T-helper 9 cell (primary cell): ENCODE measurements around the gene TBC1D16.
"Not testable (repeated sequence)": the region's sequence is repeated elsewhere in the genome, so short reads cannot be mapped to it uniquely, and the experiment has no call there.

ENCODE experiments used
- DNase-seq: peaks from one replicate; pipeline ENCODE4 v3.0.0-alpha.2; 2020

Gene TBC1D16

DNA sequence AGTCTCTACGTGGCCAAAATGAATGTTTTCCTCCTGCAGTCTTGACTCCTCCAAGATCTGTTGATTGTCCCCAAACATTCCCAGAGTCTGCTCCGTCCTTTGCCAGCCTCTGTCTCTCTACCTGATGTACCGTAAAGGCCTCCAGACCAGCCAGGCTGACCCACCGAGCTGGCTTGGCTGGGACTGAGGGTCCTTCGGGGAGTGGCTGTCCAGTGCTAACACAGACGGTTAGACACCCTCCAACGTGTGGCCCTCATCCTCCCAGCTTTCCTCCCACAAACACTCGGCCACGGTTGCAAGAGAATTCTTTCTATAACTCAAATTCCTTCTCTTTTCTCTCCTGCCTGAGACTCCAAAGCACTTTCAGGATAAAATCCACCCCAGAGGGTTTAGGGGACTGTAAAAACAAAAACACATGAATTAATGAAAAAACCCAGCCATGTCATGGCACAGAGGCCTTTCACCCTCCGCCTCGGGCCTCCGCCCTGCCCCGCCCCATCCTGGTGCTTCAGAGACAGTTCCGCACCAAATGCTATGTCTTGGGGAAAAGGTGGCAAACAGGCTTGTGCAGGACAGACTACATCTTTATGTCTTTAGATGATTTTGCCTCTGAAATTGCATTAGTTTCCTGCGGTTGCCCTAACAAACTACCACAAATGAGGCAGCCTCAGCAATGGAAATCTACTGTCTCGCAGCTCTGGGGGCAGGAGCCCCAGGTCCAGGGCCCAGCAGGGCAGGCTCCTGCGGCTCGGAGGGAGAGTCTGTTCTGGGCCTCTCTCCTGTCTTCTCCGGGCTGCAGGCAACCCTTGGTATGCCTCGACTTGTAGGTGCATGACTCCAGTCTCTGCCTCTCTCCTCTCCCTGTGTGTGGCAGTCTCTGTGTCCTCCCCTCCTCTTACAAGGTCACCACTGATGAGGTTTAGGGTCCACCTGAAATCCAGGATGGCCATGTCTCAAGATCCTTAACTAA, 124.0 kb downstream of the TBC1D16 start:
- DNase-seq = no peak

DNA sequence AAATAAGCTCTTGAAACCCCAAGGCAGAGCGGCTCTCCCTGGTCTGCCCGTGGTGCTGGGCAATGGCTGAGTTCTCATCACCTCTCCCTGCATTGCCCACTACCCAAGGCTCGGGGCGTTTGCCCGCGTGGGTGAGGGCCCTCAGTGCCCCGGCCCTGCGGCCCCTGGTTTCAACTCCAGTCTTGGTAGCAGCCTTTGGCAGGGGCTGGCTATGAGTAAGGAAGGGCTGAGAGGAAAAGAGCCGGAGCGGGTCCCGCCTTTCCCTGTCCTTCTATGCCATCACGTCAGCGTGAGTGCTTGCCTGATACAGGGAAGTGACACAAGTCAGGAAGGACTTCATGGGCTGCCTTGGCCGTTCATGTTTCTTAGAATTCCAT, 124.7 kb downstream of the TBC1D16 start:
- DNase-seq = no peak

DNA sequence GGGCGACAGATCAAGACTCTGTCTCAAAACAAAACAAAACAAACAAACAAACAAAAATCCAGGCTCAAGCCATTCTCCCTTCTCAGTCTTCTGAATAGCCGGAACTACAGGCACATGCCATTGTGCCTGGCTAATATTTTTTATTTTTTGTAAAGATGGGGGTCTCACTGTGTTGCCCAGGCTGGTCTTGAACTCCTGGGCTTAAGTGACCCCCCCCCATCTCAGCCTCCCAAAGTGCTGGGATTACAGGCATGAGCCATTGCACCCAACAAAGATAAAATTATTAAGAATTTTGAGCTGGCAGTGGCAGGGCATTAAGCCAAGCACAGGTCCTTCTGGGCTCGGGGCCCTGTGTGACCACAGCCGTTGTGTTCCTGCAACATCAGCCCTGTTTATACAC, 126.6 kb downstream of the TBC1D16 start:
- DNase-seq = no peak

DNA sequence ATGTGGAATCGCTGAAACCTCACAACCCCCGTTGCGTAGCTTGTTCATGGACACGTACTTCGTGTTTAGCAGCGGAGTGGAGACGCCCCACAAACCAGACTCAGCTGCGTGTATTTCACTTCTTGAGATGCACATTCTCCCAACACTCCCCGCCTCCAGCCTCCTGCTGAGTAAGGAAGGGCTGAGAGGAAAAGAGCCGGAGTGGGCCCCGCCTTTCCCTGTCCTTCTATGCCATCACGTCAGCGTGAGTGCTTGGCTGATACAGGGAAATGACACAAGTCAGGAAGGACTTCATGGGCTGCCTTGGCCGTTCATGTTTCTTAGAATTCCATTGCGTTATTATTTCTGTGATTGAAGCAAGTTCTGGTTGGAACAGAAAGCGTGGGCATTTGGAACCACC, 127.8 kb downstream of the TBC1D16 start:
- DNase-seq = no peak

DNA sequence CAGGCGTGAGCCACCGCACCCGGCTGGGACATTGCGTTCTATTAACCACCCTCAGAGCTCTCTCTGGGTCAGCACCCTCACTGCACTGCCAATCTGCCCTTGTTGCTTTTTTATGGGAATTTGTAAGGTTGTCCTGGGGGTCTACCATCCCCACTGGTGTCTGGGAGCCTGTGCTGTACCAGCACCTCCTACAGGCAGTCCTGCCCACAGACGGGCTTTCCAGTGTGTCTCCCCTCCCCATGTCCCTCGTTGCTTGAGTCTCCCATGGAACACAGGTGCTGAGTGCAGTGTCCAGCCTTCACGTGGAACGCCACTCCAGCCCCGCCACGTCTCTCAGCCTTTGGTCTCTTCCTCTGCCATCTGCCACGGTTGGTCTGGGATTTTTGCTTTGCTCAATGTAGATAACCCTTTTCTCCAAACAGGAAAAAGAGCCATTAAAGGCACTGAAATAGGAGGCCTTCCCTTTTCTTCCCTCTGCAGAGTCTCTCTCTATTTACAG, 128.4 kb downstream of the TBC1D16 start:
- no peak for DNase-seq

DNA sequence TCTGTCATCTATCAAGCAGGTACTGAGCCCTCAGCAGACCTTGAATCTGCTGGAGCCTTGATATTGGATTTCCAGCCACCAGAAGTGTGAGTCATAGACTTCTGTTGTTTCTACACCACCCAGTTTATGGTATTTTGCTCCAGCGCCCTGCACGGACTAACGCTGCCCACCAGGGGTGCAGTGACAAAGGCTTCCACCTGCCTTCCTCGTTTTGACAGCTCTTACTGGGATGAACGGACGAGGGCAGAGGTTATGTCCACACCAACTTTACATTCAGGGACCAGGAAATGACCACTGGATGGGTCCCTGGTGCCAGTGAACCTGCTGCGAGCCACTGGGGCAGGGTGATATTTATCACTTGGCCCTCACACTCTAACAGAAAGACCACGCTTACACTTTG, 129.8 kb downstream of the TBC1D16 start:
- no peak for DNase-seq

DNA sequence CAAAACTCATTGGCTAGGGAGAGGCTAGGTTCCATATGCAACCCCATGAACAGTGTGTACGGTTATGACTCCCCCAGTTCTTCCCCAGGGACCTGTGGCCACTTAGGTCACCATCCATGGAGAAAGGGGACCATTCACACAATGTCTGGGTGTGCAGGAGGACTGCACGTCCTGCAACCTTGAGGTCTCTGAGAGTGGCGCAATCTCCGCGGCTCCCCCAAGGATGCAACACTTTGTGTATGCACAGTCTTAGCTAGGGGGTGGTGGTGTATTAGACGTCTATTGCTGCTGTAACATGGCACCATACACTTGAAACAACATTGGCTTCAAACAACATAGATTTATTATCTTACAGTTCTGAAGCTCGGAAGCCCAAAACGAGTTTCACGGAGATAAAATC, 130.8 kb downstream of the TBC1D16 start:
- DNase-seq = no peak

DNA sequence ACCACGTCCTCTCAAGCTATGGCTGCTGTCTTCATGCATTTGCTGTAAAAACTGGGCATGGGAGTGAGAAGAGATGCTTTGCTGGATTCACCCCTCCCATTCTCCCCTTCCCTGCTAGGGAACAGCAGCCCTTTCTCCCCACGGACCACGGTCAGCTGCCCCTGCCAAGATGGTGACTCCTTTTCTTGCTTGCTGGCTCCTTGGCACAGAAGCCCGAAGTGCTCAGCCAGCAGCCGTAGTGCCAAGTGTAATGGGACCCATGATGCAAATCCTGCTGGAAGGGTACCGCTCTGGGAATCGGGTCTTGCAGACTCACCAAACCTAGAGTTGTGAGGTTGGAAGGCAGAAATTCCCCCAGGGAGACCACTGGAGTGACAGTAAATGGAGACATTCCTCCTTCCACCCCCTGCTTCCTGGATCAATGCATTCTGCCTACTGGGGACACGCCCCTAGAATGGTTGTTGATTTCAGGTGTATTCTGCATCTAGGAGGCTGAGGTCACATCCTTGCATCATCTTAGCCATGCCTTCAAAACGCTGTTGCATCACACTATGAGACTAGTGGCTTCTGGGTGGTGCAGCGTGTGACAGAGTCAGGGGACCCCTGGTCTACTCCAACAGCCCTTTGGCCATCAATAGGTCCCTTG, 133.4 kb downstream of the TBC1D16 start:
- no peak for DNase-seq

DNA sequence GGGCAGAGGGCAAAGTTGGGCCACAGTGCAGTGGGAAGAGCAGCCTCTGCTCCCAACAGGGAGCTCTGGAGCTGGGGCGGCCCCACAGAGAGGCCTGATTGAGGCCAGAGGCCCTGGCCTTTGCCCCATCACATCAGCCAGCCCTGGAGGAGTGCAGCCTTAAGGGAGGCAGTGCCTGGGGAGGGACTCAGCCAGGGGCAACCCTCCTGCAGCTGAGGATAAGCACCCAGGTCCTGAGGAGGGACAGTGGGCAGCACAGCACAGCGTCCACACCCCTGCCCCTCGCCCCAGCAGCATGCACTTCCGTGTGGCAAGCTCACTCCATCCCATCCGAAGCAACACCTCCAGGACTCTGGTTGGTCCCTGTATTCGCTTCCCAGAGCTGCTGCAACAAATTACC, 134.5 kb downstream of the TBC1D16 start:
- no peak for DNase-seq

DNA sequence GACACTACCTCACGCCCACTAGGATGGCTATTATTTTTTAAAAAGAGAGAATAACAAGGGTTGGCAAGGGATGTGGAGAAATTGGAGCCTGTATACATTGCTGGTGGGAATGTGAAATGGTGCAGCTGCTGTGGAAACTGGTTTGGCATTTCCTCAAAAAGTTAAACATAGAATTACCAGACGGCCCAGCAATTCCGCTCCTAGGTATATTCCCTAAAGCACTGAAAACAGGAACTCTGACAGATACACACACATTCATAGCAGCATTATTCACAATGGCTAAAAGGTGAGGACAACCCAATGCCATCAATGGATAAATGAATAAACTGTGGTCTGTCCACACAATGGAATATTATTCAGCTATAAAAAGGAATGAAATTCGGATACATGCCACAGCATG, 136.1 kb downstream of the TBC1D16 start:
- DNase-seq = no peak

DNA sequence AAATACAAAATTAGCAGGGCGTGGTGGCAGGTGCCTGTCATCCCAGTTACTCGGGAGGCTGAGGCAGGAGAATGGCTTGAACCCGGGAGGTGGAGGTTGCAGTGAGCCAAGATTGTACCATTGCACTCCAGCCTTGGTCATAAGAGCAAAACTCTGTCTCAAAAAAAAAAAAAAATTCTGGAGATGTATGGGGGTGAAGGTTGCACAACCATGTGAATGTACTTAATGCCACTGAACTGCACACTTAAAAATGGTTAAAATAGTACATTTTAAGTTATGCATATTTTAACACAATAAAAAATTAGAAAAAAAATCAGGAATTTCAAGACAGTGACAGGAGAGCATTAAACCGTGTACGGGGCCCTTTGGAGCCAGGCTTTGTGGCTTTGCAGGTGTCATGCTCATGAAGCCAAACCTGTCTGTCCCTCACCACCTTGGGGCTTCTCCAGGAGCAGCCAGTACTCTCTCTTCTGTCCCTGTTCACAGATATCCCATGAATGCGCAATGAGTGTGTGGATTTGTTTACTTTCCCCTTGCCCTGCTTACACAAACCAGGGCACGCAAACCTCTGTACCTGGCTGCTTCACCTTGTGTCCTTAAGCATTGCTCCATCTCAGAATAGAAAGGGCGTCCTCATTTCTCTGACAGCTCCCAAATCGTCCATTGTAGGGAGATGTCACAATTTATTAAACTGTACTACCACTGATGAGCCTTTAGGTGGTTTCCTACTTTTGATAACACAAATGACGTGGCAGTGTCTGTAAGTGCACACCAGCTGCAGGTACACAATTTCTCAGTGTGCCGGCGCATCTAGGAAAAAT, 138.2 kb downstream of the TBC1D16 start:
- DNase-seq = no peak

DNA sequence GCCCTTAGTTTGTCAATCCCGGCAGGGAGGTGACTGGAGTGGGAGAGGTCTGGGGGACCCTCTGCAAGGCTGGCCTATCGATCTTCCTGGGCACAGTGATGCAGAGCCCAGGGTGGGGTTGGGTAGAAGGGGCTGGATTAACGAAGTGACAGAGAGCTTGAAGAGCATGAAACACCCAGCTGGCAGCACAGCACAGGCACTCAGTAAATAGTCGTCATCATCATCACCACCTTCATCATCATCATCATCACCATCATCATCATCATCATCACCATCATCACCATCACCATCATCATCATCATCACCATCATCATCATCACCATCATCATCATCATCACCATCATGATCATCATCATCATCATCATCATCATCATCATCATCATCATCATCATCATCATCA, 142.2 kb downstream of the TBC1D16 start:
- not testable (repeated sequence) for DNase-seq

DNA sequence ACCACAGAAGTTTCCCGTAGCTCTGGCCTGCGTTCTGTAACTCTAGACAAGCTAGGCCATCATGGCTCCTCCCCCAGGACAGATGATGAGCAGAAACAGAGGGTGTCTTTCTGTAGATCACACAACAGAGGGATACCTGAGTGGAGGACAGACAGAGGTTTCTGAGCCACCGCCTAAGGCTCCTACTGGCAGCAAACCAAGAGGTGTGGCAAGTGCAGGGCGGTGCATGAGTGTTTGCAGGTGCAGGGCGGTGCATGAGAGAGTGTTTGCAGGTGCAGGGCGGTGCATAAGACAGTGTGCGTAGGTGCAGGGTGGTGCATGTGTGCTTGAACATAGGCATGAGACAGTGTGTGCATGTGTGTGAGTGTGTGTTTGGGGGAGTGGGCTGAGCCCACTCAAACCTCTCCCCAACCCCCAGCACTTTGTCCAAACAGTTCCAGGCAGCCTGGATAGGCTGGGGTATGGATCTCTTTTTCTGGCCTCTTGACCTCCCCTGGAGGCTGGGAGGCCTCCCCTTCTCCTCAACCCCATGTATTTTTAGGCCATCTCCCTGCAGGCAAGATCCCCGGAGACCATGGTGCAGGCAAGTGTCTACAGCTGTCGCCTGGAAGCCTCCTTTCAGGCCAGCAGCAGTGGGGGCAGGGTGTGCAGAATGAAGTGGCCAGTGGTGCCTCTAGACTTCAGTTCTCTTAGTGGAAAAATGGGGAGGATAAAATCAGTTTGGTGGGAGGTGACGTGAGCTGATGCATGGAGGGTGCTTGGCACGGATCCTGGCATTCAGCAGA, 143.0 kb downstream of the TBC1D16 start:
- DNase-seq = no peak

DNA sequence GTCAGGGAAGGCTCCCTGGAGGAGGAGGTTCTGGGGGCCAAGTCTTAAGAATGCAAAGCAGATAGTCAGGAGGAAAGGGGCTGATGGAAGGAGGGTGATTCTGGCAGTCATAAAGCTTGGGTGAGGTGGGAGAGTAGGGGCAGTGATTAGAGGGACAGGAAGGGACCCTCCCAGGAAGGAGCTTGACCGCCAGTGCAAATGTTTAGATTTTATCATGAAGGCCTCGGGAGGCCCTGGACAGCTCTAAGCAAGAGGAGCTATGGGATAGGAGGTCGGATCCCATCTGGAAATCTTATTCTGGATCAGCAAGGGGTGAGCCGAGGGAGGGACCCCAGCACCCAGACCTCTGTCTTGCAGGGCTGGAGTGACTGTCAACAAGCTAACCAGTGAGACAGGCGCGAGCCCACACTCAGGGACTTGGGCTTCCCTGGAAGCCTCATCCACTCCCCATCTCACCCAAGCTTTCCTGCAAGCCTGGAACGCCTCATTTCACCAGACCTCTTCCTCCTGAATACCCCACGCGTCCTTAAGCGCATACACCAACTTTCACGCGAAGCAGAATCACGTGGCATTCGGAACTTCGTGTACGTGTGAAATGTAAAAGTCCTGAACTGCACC, 144.4 kb downstream of the TBC1D16 start:
- no peak for DNase-seq

DNA sequence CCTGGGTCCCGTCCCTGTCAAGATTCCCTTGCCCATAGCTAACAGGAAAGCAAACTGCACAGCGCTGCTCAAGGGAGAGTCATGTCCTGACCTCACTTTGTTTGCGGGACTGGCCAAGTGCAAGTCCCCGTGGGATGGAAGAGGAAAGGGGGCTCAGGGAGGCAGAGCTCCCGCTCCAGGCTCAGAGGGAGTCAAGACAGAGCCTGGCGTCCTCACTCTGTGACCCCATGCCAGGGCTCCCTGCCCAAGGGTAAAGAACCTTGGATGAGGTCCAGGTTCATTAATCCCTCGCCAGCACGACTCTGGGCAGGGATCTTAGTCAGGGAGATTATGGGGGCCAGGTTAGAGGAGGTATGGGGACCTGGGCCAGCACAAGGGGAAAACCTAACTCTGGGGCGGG, 145.0 kb downstream of the TBC1D16 start:
- no peak for DNase-seq

DNA sequence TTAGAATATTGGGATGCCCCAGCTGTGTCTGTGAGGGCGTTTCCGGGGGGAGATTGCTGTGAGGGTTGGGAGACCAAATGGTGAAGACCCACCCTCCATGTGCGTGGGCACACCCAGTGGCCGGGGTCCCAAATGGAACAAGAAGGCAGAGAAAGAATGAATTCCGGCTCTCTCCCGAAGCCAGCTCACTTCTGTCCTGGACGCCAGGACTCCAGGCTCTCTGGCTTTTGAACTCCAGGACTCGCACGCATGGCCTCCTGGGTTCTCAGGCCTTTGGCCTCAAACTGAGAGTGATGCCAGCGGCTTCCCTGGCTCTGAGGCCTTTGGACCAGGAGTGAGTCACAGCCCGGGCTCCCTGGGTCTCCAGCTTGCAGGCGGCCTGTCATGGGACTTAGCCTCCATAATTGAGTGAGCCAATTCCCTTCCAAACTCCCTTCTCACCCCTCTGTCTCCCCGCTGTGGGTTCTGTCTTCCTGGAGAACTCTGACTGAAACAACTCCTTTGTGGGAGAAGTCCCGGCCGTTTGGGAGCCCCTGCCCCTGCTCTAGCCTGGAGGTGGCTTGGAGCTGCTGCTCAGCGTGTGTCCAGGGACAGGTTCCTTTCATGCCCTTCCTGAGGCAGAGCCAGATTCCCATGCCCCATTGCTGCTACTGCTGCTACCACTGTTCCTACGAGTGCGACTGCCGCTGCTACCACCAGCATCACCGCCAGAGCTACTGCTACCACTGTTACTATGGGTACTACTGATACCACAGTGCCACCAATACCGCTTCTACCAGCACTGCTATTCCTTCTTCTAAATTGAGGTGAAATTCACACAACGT, 146.6 kb downstream of the TBC1D16 start:
- no peak for DNase-seq

DNA sequence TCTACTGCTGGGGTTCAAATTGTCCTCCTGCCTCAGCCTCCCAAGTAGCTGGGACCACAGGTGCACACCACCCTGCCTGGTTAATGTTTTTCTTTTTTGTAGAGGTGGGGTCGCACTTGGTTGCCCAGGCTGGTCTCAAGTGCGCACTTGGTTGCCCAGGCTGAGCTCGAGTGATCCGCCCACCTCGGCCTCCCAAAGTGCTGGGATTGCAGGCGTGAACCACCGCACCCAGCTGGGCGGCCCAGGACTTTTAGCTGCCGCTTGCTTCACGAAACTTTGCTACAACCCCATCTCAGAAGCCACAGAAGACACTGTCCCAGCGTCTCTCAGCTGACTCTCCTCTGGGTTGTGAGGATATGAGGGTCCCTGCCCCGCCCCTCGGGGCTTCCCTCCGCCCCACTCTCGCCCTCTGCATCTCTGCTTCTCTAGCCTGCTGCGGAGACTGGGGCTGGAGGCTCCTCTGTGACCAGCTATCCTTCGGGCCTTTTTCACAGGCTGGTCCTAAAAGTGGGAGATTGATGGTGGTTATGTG, 147.6 kb downstream of the TBC1D16 start:
- no peak for DNase-seq

DNA sequence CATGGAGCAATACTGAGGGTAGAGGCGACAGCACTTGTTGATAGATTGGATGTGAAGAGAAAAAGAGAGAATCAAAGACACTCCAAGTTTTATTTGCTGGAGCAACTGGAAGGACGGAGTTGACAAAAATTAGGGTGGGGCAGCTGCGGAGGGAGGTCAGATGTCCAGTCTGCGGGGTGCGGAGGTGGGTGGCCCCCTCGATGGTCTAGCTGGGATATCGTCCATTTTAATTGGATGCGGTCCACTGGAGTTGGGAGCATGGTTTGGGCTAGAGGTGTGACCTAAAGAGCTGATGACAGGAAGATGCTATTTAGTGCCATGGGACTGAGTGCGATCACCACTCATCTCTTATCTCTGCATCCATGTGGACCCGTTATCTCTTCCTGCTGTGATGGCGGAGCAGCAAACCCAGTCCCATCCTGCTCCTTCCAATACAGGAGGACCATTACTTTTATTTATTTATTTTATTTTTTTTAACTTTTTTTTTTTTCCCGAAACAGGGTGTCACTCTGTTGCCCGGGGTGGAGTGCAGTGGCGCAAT, 148.2 kb downstream of the TBC1D16 start:
- DNase-seq = no peak

DNA sequence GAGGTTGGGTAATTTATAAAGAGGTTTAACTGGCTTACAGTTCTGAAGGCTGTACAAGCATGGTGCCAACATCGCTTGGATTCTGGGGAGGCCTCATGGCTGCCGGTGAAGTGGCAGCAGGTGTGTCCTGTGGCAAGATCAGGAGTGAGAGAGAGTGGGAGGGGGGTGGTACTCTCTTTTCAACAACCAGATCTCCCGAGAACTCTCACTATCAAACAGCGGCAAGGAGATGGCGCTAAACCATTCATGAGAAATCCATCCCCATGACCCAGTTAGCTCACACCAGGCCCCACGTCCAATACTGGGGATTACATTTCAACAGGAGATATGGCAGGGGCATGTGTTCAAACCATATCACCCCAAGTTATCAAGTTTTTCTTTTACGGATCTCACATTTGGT, 152.5 kb downstream of the TBC1D16 start:
- DNase-seq = no peak
